ENCODE measurements around the gene MARCHF4.

MARCHF4 gene

DNA sequence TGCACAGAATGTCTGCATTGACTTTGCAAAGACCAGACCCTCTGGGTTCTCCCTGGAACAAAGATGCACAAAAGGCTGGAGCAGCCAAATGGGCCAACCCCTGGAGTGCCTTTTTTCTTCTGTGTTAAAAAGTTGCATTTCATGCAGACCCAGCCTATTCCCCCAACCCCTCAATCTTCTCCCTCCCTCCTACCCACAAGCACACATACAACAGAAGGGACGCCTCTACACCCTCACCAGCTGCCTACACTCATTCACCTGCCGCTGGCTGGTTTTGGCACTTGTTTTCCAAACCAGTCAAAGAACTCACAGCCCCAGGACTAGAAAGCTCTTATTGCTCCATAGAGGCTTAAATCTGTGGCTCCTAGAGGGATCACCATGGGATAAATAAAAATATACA is 16.6 kb downstream of the MARCHF4 start:
- TF ChIP-seq, protein P1, sequence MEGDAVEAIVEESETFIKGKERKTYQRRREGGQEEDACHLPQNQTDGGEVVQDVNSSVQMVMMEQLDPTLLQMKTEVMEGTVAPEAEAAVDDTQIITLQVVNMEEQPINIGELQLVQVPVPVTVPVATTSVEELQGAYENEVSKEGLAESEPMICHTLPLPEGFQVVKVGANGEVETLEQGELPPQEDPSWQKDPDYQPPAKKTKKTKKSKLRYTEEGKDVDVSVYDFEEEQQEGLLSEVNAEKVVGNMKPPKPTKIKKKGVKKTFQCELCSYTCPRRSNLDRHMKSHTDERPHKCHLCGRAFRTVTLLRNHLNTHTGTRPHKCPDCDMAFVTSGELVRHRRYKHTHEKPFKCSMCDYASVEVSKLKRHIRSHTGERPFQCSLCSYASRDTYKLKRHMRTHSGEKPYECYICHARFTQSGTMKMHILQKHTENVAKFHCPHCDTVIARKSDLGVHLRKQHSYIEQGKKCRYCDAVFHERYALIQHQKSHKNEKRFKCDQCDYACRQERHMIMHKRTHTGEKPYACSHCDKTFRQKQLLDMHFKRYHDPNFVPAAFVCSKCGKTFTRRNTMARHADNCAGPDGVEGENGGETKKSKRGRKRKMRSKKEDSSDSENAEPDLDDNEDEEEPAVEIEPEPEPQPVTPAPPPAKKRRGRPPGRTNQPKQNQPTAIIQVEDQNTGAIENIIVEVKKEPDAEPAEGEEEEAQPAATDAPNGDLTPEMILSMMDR (IDR thresholded peaks at IDR 0.05; ENCODE audit: low read depth, low read length), result no peak
- H3K4me3 ChIP-seq (ENCODE audit: low read depth, low read length), result no peak overlapping the region

DNA sequence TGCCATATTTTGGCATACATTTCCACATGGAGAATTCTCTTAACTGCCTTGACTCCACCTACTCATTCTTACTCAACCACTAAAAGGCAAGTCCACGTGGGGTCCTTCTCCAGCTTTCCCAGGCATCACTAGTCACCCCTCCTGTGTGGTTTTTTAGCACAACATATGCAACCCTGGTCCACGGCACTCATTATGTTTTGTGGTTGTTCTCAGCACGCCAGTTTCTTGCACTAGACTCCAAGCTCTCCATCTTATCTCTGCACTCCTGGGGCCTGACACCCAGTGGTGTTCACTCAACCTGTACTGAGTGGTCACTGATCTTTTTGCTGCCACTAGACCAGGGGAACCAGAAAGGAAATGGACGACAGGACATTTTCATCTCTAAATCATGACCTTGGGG is 18.0 kb downstream of the MARCHF4 start:
- H3K4me3 ChIP-seq (ENCODE audit: low read depth, low read length), result no peak overlapping the region
- TF ChIP-seq, protein P1 (IDR thresholded peaks at IDR 0.05; ENCODE audit: low read depth, low read length), result no peak

DNA sequence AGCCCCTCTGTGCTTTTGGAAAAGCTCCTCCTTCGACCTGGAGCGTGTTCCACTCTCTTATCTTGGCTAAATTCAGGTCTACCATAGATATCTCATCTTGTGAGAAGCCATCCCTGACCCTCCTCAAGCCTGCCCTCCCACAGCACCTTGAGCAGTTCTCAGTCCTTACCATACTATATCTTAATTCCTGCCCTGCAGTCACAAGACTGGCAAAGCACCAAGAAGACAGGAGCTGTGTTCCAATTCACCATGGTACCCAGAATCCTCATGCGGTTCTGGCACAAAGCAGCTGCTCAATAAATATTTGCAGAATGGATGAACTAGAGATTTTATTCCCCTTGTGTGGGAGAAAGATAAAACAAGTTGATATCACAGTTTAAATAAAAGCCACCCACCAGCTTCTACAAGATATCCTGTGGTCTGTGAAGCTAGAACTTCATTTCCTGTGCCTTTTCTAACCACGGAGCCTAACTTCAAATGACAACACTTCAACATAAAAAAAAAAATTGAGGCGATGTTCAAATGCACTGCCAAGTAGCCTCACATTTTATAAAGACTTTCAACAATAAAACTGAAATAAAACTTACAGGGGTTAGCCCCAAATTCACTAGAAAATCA is 19.5 kb downstream of the MARCHF4 start:
- no peak overlapping the region for H3K4me3 ChIP-seq (ENCODE audit: low read depth, low read length)
- TF ChIP-seq, protein P1 (IDR thresholded peaks at IDR 0.05; ENCODE audit: low read depth, low read length), result no peak

DNA sequence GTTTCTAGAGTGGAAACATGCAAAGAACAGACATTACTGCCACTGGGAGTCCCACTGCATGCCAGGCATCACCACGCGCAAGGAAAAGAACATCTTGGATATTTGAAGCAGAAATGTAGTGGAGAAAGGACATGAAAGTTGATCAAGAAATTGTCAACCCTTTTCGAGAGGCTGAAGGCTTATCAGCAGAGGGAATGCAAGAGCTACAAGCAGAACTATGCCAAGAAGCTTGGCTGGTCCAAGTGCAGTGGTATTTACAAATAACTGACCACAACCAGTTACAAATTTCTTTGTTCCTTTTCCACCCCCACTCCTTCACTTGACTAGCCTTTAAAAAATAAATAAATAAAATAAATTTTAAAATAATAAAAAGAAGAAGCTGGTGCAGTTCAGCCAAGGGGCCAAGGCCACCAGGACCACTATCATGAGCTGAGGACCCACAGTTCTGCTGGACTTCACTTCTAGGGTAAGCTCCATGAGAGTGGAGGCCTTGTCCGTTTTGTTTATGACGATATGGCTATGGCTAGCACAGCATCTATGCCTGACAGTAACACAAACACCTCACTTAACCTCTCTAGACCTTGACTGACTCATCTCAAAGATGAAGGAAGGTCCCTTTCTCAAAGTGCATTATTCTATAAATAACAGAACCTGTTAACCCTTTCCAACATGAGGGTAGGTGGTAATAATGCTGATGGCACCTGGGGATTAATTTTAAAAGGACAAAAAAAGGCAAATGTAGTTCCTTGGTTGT is 20.9 kb downstream of the MARCHF4 start:
- TF ChIP-seq, protein P1 (IDR thresholded peaks at IDR 0.05; ENCODE audit: low read depth, low read length), result no peak
- H3K4me3 ChIP-seq (ENCODE audit: low read depth, low read length), result no peak overlapping the region

DNA sequence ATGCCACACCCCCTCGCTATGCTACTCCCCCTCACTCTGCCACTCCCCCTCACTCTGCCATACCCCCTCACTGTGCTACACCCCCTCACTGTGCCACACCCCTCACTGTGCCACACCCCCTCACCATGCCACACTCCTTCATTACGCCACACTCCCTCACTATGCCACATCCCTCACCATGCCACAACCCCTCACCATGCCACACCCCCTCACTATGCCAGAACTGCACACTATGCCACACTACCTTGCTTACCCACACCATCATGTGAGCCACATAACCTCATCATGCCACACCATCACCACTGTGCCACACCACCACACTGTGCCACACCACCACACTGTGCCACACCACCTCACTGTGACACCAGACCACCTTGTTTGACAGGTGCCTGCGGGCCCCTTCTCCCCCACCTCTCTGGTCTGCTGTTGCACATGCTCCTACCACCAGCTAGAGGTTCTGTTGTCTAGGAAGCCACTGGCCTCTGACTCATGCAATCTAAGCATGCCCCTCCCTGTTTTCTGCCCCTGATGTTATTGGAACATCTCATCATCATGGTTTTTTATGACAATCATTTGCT is 22.0 kb downstream of the MARCHF4 start:
- H3K4me3 ChIP-seq (ENCODE audit: low read depth, low read length), result no peak overlapping the region
- TF ChIP-seq, protein P1 (IDR thresholded peaks at IDR 0.05; ENCODE audit: low read depth, low read length), result no peak

DNA sequence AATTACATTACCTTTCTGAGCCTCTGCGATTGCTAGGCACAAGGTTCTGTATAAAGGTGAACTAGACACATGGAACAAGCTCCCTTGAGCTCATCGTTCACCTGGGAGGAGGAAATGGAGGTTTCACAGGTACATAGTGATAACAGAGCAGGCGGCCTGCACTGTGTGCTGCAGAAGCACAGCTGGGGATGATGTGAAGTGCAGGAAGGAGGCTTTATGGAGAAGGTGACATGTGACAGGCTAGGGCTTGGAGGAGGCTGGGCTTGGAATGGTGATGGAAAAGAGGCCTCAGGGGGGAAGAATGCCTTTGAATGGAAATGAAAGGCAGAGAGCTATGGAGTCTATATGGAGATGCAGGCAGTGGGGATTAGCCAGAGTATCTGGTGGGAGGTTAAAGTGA is 22.9 kb downstream of the MARCHF4 start:
- TF ChIP-seq, protein P1 (IDR thresholded peaks at IDR 0.05; ENCODE audit: low read depth, low read length), result no peak
- H3K4me3 ChIP-seq (ENCODE audit: low read depth, low read length), result no peak overlapping the region

DNA sequence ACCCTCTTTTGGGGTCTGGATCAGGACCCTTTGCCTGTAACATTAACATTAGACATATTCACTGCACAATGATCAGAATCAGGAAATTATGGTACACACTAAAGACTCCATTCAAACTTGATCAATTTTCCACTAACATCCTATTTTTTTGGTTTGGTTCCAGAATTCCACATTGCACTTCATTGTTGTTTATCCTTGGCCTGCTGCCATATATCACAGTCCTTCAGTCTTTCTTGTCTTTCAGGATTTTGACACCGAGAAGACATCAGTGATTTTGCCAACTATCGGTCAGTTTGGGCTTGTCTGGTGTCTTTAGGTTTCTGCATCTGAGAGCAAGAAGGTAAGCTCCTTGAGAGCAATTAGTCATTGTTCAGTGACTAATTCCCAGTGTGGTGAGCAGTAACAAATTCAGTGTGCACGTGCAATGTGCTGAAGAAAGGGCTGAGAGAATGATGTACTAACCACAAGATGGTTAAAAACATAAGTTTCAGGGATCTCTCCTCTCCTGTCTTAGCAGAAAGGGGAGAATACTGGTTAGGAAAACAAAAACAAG is 23.5 kb downstream of the MARCHF4 start:
- TF ChIP-seq, protein P1 (IDR thresholded peaks at IDR 0.05; ENCODE audit: low read depth, low read length), result no peak
- H3K4me3 ChIP-seq (ENCODE audit: low read depth, low read length), result no peak overlapping the region
